K562 (cell line): ENCODE data around the gene MYO1E. TPM values are rescaled to one million over a fixed set of nuclear protein-coding genes. Genes with fewer than 3 reads are reported as not detected.

Source experiments
- EHMT2 ChIP-seq: fragments of 450-650 bp; IDR thresholded peaks from 2 replicates; pipeline ENCODE4 v1.6.1; 2018; ENCODE audit warnings: antibody characterized with exemption
- KAT8 ChIP-seq: fragments of 450-650 bp; IDR thresholded peaks from 2 replicates; pipeline ENCODE4 v1.6.1; 2016; ENCODE audit warnings: low read depth, mild to moderate bottlenecking
- MBD1 ChIP-seq: fragments of 250-450 bp; sonication (Bioruptor Pico); IDR thresholded peaks from 2 replicates; pipeline ENCODE4 v1.8.0; 2022; ENCODE audit warnings: inconsistent platforms
- PHF21A ChIP-seq: fragments of 450-650 bp; IDR thresholded peaks from 2 replicates; pipeline ENCODE4 v1.6.1; 2017; ENCODE audit warnings: low read depth, borderline replicate concordance
- PRMT5 ChIP-seq: sonication (generic); formaldehyde crosslinking; IDR thresholded peaks from 2 replicates; pipeline ENCODE4 v1.5.0; 2020; ENCODE audit warnings: missing genetic modification reagents
- REST ChIP-seq, 2 experiments: fragments of 450-650 bp; formaldehyde crosslinking in 1 of 2; IDR thresholded peaks; 2 replicates each; pipeline versions ENCODE4 v1.4.0 to v1.6.1; 2014 to 2020; ENCODE audit warnings: mild to moderate bottlenecking in 2 of 2, borderline replicate concordance in 1 of 2, low read depth in 1 of 2
- polyA plus RNA-seq, 8 experiments: library from polyadenylated mRNA; depleted of rRNA in 4 of 8; stranded (reverse) in 5 of 8; unstranded in 3 of 8; fragments of >200 nt; fragmentation: Nextera tagmentation in 2 of 8; fragmentation: Illumina TruSeq in 1 of 8; extraction: Ambion mirVana in 2 of 8; extraction: Trizol in 1 of 8; gene quantifications; 2 replicates each; pipeline versions ENCODE4 v1.2.1 to v1.2.3, GENCODE V29; 2011 to 2014; ENCODE audit warnings: inconsistent platforms in 1 of 8, missing spikeins in 1 of 8
- total RNA-seq, 7 experiments: library from RNA; depleted of rRNA in 6 of 7; stranded (reverse); fragments of >200 nt in 6 of 7; fragmentation: Illumina TruSeq in 2 of 7; extraction: Trizol in 2 of 7; gene quantifications; 2 replicates each; pipeline versions ENCODE4 v1.2.1 to v1.2.3, GENCODE V29; 2011 to 2021; ENCODE audit warnings: low replicate concordance in 1 of 7

The MYO1E gene
- total and polyA plus RNA-seq, 9 of the 15 experiments (the other 6 are each of a cell fraction or from before 2014, with no cell fraction given), result under 0.01 to 0.44 (median 0.01) TPM; not detected in 6

GRCh38 chr15:59292442-59293151 is 80.1 kb downstream of the MYO1E start (continued):
- no peak for TF ChIP-seq REST (IDR thresholded peaks at IDR 0.05; ENCODE audit: borderline replicate concordance)
- TF ChIP-seq REST (CRISPR knock-in tag; IDR thresholded peaks at IDR 0.05; ENCODE audit: low read depth), result no peak
- no peak for TF ChIP-seq EHMT2
- TF ChIP-seq PHF21A, result no peak
- no peak for TF ChIP-seq PRMT5 (CRISPR knock-in tag)
- no peak for TF ChIP-seq MBD1
- no peak for TF ChIP-seq KAT8
